Stimulated activated CD8-positive, alpha-beta memory T cell treated with anti-CD3 and anti-CD28 coated beads, Interleukin-12 subunit alpha, Interleukin-12 subunit beta, amount 100 ng/mL, for 1 hour (primary cell): Measurements from ENCODE around the gene SNED1.

Experiments
- DNase-seq: peaks from one replicate; pipeline ENCODE4 v3.0.0-alpha.2; 2020; ENCODE audit warnings: low read depth

Gene SNED1

DNA sequence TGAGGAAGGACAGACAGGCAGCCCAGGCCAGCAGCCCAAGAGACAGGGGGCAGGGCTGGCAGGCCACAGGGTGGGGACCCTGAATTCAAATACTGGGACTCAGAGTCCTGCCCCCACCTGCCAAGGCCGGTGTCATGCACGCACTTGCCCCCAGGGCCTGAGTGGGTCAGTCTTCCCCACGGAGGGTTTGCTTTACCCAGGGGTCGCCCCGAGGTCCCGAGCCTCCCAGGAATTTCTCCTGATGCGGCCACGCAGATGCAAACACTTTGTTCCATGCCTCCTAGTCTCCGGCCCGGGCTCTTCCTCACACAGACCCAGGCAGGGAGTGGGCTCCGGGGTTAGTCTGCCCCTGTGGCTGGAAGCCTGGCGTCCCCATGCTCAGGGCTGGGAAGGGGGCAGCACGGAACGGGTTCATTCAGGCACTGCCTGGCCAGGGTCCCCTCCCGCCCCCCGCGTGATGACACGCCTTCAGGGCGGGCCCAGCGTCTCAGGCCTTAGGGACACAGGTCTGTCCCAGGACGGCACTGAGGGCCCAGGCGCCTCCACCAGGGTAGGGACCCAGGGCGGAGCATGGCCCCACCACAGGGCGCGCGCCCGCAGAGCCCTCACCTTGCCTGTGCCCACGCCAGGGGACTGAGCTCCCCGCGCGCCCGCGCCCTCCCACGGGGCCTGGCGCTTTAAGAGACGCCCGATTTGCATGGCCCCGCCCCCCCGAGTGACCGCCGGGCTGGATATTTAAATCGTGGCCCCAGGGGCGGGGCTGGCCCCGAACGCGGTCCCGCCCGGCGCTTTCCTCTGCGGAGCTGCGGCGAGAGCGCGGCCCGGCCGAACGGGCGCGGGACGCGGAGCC lies at the start of gene SNED1:
TSS of gene SNED1 (plus strand) at position 763 of the 850 bp plus-strand sequence. CDS start 220 bp downstream, outside the sequence.
- DNase-seq: peak; percentile 54

DNA sequence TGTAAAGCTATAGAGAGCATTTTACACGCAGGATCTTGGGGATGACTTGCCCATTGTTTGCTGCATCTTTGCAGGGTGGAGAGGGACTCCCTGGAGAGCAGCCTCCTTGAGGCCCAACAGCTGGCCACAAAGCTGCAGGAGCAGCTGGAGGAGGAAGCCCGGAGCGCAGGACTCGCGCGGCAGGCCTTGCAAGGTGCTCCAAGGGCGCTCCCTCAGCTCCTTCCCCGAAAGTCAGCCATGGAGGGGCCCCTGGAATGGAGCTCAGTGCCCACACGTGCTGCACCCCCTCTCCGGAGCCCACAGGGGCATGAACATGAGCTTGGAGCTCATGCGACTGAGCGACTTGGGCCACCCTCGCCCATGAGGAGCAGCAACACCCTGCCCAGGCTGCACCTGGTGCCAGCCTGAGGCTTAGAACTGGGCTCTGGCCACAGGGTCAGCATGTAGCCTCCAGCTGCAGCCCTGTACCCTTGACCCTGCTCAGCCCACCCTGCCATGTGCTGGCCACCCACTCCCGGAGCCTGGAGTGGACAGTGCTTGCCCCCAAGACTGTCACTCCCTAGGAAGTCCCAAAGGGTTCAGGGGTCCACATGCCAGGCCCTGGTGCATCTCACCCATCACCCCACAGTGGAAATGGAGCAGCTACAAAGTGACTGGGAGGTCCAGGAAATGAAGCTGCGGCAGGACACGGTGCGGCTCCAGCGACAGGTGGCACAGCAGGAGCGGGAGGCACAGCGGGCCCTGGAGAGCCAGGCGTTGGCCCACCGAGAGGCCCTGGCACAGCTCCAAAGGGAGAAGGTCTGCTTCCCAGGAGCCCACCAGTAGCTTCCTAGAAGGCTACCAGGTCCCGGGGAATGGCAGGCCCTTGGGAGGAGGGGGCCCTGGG lies 49.3 kb upstream of the SNED1 start:
- no peak for DNase-seq

DNA sequence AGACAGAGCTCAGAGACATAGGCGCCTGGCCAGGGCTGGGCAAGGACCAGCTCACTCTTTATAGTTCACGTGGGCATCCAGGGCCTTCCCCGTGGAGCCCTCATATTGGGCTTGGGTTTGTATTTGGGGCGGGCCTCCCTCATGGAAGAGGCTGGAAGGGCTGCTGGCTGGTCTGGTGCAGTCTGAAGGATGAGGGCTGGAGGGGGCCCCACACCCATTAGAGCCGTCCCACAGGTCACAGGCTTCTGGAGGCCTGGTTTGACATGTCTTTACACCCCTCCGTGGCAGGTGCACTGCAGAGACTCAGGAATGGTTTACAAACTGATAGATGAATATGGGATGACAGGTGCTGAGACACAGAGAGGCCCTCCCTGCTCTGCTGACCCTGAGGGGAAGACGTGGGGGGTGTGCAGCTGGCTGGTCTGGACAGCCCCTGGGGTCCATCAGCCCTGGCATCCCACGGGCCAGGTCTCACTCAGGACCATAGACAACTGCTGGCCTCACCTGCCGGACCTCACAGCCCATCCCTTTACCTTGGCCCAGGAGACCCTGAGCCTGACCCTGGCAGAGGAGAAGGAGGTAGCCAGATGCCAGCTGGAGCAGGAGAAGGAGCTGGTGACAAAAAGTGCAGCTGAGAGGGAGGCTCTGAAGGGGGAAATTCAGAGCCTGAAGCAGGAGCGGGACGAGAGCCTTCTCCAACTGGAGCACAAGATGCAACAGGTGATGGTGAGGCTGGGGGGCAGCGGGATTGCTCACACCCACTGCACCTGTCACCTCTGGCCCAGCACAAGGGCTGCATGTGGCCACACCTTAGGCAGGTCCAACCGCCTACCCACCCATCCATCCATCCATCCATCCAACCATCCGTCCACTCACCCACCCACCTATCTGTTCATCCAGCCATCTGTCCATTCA lies 48.4 kb upstream of the SNED1 start:
- DNase-seq: no peak

DNA sequence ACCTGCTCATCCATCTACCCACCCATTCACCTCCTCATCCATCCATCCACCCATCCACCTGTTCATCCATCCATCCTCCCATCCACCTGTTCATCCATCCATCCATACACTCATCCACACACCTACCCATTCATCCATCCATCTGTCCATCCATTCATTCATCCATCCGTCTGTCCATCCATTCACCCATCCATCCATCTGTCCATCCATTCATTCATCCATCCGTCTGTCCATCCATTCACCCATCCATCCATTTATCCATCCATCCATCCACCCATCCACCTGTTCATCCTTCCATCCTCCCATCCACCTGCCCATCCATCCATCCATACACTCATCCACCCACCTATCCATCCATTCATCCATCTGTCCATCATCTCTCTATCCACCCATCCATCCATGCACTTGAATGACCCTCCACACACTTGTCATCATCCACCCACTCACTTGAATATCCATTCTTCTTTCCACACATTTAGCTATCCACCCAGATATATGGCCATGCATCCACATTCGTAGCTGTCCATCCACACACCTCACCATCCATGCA lies 47.3 kb upstream of the SNED1 start:
- DNase-seq: no peak

DNA sequence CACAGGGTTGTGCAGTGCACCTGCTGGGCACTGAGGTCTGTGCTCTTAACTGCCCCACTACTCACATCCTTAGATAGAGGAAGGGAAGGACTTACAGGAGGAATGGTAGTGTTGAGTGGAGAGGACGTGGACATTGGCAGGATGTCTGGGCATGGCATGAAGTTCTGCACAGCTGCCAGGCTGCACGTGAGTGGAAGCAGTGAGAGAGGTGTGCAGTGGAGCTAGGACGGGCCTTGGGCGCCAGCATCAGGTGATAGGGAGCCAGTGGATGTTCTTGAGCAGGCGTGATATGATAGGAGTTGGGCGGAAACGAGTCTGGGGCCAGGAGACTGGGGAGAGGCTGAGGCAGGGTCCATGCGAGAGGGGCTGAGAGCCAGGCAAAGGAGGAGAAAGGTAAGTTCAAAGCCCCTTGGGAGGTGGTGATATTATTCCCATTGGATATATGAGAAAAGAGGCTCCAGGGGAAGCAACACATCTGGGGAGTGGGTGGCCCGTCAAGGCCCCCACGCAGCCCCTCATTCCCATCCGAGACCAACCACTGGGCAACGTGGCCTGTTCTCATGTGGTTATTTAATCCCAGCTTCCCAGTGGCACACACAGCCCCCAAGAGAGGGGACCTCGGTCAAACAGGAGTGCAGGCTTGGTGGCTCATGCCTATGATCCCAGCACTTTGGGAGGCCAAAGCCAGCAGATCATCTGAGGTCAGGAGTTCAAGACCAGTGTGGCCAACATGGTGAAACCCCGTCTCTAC lies 45.7 kb upstream of the SNED1 start:
- no peak for DNase-seq

DNA sequence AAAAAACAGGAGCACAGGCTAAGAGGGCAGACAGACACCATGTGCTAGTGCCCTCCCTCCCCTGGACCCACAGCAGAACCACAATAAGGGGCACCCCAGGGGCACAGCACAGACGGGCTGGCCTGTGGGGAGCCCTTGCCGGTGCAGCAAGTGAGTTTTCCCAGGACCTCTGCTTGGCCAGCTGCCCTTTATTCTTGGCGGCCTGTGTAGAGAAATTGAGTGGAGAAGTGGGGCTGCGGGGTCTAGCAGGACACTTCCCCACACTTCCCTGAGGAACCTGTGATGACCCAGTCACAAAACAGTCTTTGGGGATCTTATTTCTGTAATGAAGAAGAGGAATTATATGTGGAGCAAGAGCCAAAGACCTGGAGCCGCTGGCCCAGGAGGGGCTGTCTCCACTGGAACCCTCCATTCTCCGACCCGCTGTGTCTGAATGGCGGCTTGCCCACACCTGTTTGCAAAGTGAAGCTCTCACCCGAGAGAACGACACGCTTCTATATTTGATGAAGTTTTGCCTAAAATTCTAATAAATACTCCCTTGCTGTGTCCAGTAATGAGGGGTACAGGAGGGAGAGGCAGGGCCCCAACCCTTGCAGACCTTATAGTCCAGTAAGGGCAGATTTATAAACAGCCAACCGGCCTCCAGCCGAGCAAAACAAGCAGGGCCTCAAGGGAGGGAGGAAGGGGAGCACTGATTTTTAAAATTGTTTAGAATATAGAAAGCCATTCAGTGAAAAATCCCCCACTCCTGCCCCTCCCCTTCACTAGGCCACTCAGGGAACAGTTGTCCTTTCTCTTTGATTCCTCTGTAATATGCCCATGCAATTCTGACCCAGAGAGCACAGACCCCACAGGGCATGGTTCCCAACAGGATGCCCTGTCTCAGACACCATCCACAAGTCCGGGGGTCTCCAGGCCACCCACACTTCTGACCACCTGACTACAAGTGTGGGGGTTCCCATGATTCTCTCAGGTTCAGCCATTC lies 44.7 kb upstream of the SNED1 start:
- no peak for DNase-seq

DNA sequence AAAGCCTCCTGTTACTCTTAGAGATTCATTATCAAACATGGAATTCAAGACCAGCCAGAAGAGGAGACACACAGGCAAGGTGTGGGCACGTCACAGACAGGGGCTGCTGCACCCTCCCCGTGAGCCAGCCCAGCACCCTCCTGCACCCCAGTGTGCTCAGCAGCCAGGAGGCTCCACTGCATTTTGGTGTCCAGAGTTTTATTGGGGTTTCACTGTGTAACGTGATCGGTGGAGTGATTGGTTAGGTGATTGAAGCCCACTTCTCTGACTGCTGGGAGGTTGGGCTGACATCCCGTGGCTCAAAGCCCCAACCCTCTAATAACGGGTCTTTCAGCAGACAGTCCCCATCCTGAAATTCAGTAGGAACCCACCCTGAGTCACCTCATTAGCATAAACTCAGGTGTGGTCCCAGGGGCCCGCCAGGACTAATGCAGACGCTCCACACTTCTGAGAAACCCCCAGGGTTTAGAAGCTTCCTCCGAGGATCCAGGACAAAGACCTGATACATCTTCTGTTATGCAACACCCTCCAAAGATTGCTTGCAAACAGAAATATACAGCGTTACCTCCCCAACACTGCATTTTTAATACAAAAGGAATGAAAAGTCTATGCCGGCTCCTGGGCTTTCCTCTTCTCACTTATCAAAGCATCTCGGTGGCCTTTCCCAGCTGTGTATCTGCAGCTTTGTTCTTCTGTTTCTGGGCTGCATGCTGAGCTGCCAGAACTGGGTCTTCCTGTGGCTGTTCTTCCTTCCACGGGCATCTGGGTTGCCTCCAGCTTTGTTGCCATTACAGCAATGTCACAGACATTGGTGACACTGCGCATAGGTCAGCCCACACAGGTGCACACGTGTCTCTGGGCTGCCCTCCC lies 43.7 kb upstream of the SNED1 start:
- DNase-seq: no peak

DNA sequence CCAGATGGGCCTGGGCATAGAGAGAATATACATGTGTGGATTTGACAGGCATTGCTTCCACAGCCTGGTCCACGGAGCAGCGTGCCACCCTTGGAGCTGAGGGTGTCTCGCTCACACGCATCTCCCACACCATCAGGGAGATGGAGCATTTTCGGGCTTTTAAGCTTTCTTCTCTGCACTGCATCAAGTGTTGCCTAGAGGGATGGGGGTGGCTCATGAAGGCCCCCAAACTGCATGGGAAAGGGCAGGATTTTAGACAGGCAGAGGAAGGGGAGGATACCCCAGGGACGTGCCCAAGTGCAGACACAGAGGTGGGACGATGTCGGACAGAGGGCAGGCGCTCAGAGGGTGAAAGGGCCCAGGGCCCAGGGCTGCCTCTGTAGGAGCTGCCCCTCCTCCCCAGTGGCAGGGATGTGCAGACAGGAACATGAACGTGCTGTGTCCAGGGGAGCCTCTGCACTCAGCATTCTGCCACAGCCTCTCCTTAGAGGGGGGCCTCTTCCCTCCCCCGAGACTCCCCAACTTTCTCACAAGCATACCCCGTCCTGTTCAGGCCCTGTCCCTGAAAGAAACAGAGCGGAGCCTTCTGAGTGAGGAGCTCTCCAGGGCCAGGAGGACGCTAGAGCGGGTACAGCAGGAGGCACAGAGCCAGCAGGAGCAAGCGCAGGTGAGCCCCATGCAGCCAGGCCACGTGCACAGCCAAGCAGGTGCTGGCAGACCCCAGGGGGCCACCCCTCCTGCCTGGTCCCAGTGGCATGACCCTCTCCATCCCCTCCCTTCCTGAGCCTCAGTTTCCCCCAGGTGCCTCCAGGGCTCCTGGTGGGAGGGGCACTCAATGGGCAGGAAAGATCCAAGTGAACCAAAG lies 42.9 kb upstream of the SNED1 start:
- DNase-seq: no peak

DNA sequence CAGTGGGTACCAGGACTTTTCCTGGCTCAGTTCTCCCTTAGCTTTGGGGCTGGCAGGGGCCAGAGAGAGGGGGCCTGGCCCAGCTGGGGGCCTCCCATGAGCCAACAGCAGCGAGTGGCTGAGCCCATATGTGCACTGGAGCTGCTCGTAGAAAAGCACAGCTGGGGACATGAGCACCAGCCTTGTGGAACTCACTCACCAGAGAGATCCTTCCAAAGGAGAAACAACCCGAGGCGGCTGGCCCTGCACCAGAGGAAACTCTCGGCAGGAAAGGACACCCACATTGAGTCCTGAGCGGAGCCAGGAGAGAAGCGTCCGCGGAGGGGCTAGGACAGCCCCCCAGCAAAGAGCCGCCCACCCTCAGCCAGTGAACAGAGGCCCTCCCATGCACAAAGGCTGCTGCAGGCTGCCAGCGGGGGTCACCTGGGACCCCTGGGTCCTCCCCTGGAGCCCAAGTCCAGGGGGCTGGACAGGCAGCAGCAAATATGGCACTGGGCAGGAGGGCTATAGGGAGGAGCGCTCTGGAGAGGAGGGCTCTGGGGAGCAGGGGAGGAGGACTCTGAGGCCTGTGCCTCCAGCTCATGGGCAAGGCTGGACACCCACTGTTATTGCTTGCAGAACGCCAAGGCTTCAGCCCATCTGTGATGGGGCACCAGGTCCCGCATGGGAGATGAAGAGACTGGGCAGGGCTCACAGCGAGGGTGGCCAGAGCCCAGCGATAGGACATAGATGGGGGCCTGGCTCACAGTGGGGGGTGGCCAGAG lies 42.1 kb upstream of the SNED1 start:
- no peak for DNase-seq

DNA sequence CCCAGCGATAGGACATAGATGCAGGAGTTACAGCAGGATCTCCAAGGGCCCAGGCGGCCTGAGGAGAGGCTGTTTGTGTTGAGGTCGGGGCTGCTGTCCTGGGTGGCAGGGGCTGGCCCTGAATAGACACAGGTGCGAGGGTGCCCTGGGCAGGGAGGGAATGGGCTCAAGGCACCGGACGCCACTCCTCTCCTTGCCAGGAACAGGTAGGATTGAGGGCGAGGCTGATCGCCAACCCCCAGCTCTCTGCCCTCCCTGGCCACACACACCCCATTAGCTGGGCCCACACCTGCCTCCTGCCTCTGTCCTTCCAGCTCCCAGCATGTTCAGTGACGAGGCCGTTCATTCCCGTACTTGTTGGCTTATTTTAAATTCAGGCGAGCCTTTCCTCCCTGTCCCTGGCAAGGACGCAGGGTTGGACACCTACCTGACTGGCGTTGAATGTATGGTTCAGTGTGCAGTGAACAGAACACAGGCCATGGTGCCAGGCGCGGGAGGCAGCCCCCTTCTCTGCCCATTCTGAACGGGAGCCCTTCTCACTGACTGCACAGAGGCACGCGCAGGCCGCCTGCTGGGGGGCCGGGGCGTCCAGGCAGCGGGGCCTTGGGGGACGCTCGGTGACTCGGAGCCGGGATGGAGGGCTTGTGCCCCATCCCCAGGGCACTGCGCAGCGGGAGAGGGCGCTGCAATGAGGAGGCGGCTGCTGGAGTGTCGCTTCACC lies 41.3 kb upstream of the SNED1 start:
- no peak for DNase-seq

DNA sequence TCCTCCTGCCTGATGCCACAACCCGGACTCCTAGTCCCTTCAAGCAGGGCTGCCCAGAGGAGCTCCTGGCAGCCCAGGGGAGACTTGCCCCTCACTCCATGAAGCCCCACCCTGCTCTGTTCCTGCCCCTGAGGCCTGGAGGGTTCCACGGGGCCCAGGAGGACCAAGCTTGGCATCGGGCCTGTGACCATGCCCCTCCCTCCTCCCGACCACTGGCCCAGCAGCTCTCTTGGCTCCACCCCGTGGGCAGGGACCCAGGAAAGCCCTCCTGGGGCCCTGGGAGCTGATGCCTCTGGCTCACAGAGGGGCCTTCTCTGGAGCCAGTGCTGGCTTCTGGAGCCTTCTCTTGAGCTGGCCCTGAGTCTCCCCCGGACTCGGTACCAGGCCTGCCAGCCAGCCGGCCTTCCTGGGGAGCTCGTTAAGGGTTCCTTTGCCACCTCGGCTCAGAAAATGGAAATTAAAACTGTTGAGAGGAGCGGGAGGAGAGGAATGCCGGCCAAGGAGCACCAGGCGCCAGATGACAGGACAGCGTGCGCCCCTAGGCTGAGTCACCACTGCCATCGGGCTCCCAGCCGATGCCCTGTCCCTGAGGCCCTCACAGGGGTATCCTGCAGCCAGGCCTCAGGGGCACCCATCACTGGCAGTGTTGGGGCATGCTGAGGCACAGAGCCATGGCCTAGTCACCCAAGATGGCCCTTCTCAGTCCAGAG lies 40.6 kb upstream of the SNED1 start:
- no peak for DNase-seq

DNA sequence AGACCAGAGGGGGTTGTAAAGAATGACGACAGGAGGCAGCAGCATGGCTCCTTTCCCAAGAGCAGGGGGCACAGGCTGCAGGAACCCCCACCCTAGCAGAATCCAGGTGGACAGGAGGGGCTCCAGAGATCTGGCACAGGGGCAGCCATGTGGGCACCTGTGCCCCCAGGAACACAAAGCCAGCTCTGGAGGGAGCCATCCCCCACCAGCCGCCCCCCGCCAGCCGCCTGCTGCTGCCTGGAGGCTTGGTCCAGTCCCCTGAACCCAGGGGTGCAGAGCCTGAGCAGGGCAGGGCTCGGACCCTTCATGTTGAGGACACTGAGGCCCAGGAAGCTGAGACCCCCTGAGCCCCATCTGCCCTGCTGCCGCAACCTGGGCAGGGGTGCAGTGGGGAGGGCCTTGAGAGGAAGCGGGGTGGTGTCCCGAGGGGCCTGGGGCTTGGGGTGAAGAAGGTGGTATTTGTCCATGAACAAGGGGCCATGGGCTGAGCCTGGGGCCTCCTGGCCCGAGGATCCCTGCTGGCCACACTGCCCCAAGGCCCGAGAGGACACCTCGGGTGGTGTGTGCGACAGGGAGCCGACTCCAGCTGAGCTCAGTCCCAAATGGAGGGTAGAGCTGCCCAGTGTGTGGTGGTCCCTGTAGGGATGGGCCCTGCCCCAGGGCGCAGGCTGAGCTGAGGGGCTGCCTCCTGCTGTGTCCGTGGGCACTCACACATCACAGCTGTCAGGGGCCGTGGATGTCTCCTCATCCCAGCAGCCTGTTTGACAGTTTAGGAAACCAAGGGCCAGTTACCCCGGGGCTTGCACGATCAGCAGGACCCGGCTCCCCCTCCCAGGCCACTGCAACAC lies 39.8 kb upstream of the SNED1 start:
- DNase-seq: no peak

DNA sequence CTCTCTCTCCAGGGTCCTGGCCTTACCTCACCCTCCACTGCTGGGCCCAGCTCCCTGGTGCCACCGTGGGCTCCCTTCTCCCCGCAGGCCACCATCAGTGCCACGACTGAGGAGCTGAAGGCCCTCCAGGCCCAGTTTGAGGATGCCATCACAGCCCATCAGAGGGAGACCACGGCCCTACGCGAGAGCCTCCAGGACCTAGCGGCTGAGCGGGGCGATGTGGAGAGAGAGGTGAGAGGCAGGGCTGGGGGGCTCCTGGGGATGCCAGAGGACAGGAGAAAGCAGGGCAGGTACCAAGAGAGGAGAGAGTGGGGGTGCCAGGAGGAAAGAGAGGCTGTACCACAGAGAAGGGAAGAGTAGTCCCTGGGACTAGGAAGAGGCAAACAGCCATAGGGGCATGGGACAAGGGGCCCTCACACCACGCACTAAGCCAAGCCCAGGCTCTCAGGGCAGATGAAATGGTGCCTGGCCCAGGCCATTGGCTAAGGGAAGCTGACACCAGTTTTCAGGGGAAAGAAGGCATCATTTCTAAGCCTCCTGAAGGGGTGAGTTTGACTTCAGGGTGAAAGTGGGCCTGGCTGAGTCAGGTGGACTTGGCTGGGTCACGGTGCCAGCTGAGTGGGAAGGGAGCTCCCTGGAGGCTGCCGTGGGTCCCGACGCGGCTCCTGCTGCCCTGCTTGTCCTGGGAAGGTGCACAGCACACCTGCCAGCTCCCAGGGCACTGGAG lies 39.0 kb upstream of the SNED1 start:
- no peak for DNase-seq

DNA sequence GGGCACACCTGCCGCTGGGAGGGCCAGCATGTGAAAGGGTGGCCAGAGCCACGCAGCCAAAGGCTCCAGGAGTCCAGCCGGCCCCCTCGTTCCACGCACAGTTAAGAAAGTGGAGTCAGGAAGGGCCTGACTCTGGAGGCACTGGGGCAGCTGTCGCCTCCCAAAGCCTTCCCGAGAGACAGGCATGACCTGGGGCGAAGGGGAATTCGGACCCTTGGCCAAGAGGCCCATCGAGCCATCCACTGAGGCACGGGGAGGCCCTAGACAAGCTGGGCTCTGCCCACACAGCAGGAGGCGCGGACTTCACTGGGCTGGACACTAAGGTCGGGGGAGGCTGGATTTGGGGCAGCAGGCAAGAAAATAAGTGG lies 38.5 kb upstream of the SNED1 start:
- no peak for DNase-seq
